Breast epithelium (tissue), 4 donors: ENCODE measurements around the gene MGP. TPM values are rescaled to one million over a fixed set of nuclear protein-coding genes. Genes with fewer than 3 reads are reported as not detected.

Experiments used
- DNase-seq, 2 donors: peaks; one replicate each; pipeline ENCODE4 v3.0.0-alpha.2; 2019; ENCODE audit warnings: low spot score in 2 of 2
- H3K27ac ChIP-seq, 2 donors: fragments of 200-600 bp; sonication (generic) in 1 of 2; one replicate each; pipeline ENCODE4 v1.5.1; 2016 to 2019; ENCODE audit warnings: mild to moderate bottlenecking in 1 of 2
- H3K27me3 ChIP-seq, 2 donors: fragments of 200-600 bp; sonication (generic) in 1 of 2; one replicate each; pipeline versions ENCODE4 v1.5.1 to v1.6.0; 2017 to 2019; ENCODE audit warnings: control low read depth in 1 of 2, mild to moderate bottlenecking in 1 of 2
- H3K36me3 ChIP-seq: fragments of 200-600 bp; one replicate; pipeline ENCODE4 v1.5.1; 2019
- H3K4me1 ChIP-seq, 2 donors: fragments of 200-600 bp; sonication (generic); one replicate each; pipeline ENCODE4 v1.5.1; 2016 to 2019; ENCODE audit warnings: control low read depth in 1 of 2
- H3K4me3 ChIP-seq, 3 donors: fragments of 200-600 bp; sonication (generic); 1 replicate in 2 of 3; 2 replicates in 1 of 3; pipeline ENCODE4 v1.5.1; 2016 to 2019; ENCODE audit warnings: mild to moderate bottlenecking in 3 of 3, moderate library complexity in 2 of 3
- H3K9me3 ChIP-seq, 2 donors: fragments of 200-600 bp; sonication (generic) in 1 of 2; one replicate each; pipeline ENCODE4 v1.5.1; 2016 to 2019; ENCODE audit warnings: control low read depth in 1 of 2
- CTCF ChIP-seq, 3 donors: fragments of 450-650 bp; IDR thresholded peaks; one replicate each; pipeline ENCODE4 v1.5.1; 2016 to 2017; ENCODE audit warnings: antibody characterized with exemption in 3 of 3, mild to moderate bottlenecking in 3 of 3, moderate library complexity in 3 of 3
- POLR2A ChIP-seq: fragments of 450-650 bp; IDR thresholded peaks from one replicate; pipeline ENCODE4 v1.6.1; 2016; ENCODE audit warnings: antibody characterized with exemption, mild to moderate bottlenecking, moderate library complexity
- POLR2AphosphoS5 ChIP-seq, 3 donors: sonication (generic); formaldehyde crosslinking; IDR thresholded peaks; one replicate each; pipeline ENCODE4 v1.6.1; 2017; ENCODE audit warnings: antibody characterized with exemption in 3 of 3
- intact Hi-C: fragments of 100-400 bp; cut with DNase I; formaldehyde crosslinking; loops from one replicate; pipeline ENCODE4 v1.15.1; 2023; ENCODE audit warnings: low total_unique reads
- total RNA-seq, 3 donors: library from RNA; depleted of rRNA; stranded (reverse); fragments of >200 nt; gene quantifications; one replicate each; pipeline ENCODE4 v1.1.0, GENCODE V29; 2016

MGP gene
- total RNA-seq, 3 donors from 2014 or later = 330 to 5,040 (median 1,381) TPM

GRCh38 chr12:14839262-14839661 is 46.4 kb downstream of the MGP start:
- H3K4me3 ChIP-seq = no peak overlapping the region
- no peaks in the 10 kb centered on the region for H3K27me3 ChIP-seq
- intact Hi-C loops = no loop called here
- peaks cover 0 to 6% of the 10 kb centered on the region in 2 donors for H3K4me1 ChIP-seq
- no peaks in the 10 kb centered on the region for H3K9me3 ChIP-seq
- no peaks in the 10 kb centered on the region for H3K36me3 ChIP-seq
- no peak overlapping the region for H3K27ac ChIP-seq
- TF ChIP-seq POLR2AphosphoS5 (IDR thresholded peaks at IDR 0.05) = no peak
- no peak for TF ChIP-seq POLR2A
- no peak for TF ChIP-seq CTCF (IDR thresholded peaks at IDR 0.05)
- no peak for DNase-seq

- no peak overlapping the region for H3K27ac ChIP-seq
Measured at GRCh38 chr12:14836336-14837210, 49.1 kb downstream of the MGP start.

GRCh38 chr12:14834509-14834908 is 51.1 kb downstream of the MGP start:
- DNase-seq = no peak
- Histone ChIP-seq H3K27me3 (no peaks in the 10 kb centered on the region), H3K4me3 (no peak overlapping the region), H3K4me1 (no peaks in the 10 kb centered on the region), H3K9me3 (no peaks in the 10 kb centered on the region), H3K36me3 (no peaks in the 10 kb centered on the region), H3K27ac (no peak overlapping the region)
- intact Hi-C loops = no loop called here
- no peak for TF ChIP-seq CTCF (IDR thresholded peaks at IDR 0.05)
- no peak for TF ChIP-seq POLR2A
- TF ChIP-seq POLR2AphosphoS5 (IDR thresholded peaks at IDR 0.05) = no peak

More at GRCh38 chr12:14836336-14837210, 49.1 kb downstream of the MGP start:
- Histone ChIP-seq H3K36me3 (no peaks in the 10 kb centered on the region), H3K4me3 (no peak overlapping the region), H3K27me3 (no peaks in the 10 kb centered on the region), H3K9me3 (no peaks in the 10 kb centered on the region), H3K4me1 (peaks cover 0 to 3% of the 10 kb centered on the region in 2 donors)
- DNase-seq = no peak
- TF ChIP-seq POLR2A = no peak
- TF ChIP-seq POLR2AphosphoS5 (IDR thresholded peaks at IDR 0.05) = no peak
- TF ChIP-seq CTCF (IDR thresholded peaks at IDR 0.05) = no peak
- intact Hi-C loops = no loop called here

- Histone ChIP-seq H3K9me3 (no peaks in the 10 kb centered on the region), H3K27ac (no peak overlapping the region), H3K27me3 (no peaks in the 10 kb centered on the region), H3K36me3 (no peaks in the 10 kb centered on the region), H3K4me3 (no peak overlapping the region), H3K4me1 (no peaks in the 10 kb centered on the region)
- intact Hi-C loops = no loop called here
- TF ChIP-seq POLR2AphosphoS5 (IDR thresholded peaks at IDR 0.05) (no peak), CTCF (IDR thresholded peaks at IDR 0.05) (no peak), POLR2A (no peak)
- no peak for DNase-seq
Measured at GRCh38 chr12:14833952-14834351, 51.7 kb downstream of the MGP start.

- intact Hi-C loops = no loop called here
- Histone ChIP-seq H3K27ac (no peak overlapping the region), H3K36me3 (no peaks in the 10 kb centered on the region), H3K27me3 (no peaks in the 10 kb centered on the region), H3K9me3 (no peaks in the 10 kb centered on the region), H3K4me3 (no peak overlapping the region), H3K4me1 (no peaks in the 10 kb centered on the region)
- no peak for TF ChIP-seq POLR2A
- TF ChIP-seq POLR2AphosphoS5 (IDR thresholded peaks at IDR 0.05) = no peak
- TF ChIP-seq CTCF (IDR thresholded peaks at IDR 0.05) = no peak
- no peak for DNase-seq
Measured at GRCh38 chr12:14833336-14833735, 52.3 kb downstream of the MGP start.
